HepG2 (cell line): ENCODE measurements around the gene DPP7. TPM values are rescaled to one million over a fixed set of nuclear protein-coding genes. Genes with fewer than 3 reads are reported as not detected.
A peak's percentile ranks its signal among the peaks of the same experiment; 100 is the strongest.

Experiments used
- HCFC1 ChIP-seq: fragments of 150-350 bp; IDR thresholded peaks from 2 replicates; pipeline ENCODE4 v1.6.1; 2014; ENCODE audit warnings: low read depth, low read length
- HES4 ChIP-seq: sonication (generic); formaldehyde crosslinking; IDR thresholded peaks from 2 replicates; pipeline ENCODE4 v1.9.0; 2021; ENCODE audit warnings: mild to moderate bottlenecking, missing genetic modification reagents, borderline replicate concordance
- HNRNPUL1 ChIP-seq: fragments of 200-400 bp; formaldehyde crosslinking; IDR thresholded peaks from 2 replicates; pipeline ENCODE4 v1.6.1; 2017; ENCODE audit warnings: low read depth, mild to moderate bottlenecking, low read length, moderate library complexity
- ISL2 ChIP-seq: sonication (generic); formaldehyde crosslinking; IDR thresholded peaks from 2 replicates; pipeline ENCODE4 v1.5.0; 2020; ENCODE audit warnings: missing genetic modification reagents
- KLF15 ChIP-seq: sonication (generic); formaldehyde crosslinking; IDR thresholded peaks from 2 replicates; pipeline ENCODE4 v1.8.1; 2023; ENCODE audit warnings: borderline replicate concordance, mild to moderate bottlenecking, inconsistent platforms, missing genetic modification reagents, mixed read lengths
- LCORL ChIP-seq, 2 experiments: fragments of 450-650 bp in 1 of 2; sonication (generic) in 1 of 2; formaldehyde crosslinking in 1 of 2; IDR thresholded peaks; 2 replicates each; pipeline versions ENCODE4 v1.5.0 to v1.6.1; 2017 to 2020; ENCODE audit warnings: antibody characterized with exemption in 1 of 2, missing genetic modification reagents in 1 of 2
- MBNL3 ChIP-seq: fragments of 250-450 bp; sonication (Bioruptor Pico); conservative IDR thresholded peaks from 2 replicates; pipeline ENCODE4 v1.8.0; 2022; ENCODE audit warnings: mild to moderate bottlenecking, inconsistent platforms
- NCOA2 ChIP-seq: sonication (generic); formaldehyde crosslinking; IDR thresholded peaks from 2 replicates; pipeline ENCODE4 v1.8.0; 2022; ENCODE audit warnings: inconsistent platforms
- RBM22 ChIP-seq: fragments of 200-400 bp; formaldehyde crosslinking; optimal IDR thresholded peaks from 2 replicates; pipeline ENCODE3; 2017; ENCODE audit warnings: mild to moderate bottlenecking, low read length, moderate library complexity
- RFX3 ChIP-seq: IDR thresholded peaks from 2 replicates; pipeline ENCODE4 v1.6.1; 2016; ENCODE audit warnings: missing biosample characterization, missing genetic modification reagents
- TBP ChIP-seq: sonication (generic); formaldehyde crosslinking; IDR thresholded peaks from 2 replicates; pipeline ENCODE4 v1.5.0; 2020; ENCODE audit warnings: missing genetic modification reagents
- U2AF1 ChIP-seq: fragments of 200-400 bp; formaldehyde crosslinking; optimal IDR thresholded peaks from 2 replicates; pipeline ENCODE3; 2017; ENCODE audit warnings: mild to moderate bottlenecking, low read depth, low read length
- ZBTB20 ChIP-seq: sonication (generic); formaldehyde crosslinking; IDR thresholded peaks from 2 replicates; pipeline ENCODE4 v1.8.1; 2023; ENCODE audit warnings: missing genetic modification reagents, low read depth, mild to moderate bottlenecking, borderline replicate concordance
- ZNF121 ChIP-seq: sonication (generic); formaldehyde crosslinking; IDR thresholded peaks from 2 replicates; pipeline ENCODE4 v1.5.0; 2020; ENCODE audit warnings: mild to moderate bottlenecking, missing genetic modification reagents
- ZNF264 ChIP-seq: sonication (generic); formaldehyde crosslinking; IDR thresholded peaks from 2 replicates; pipeline ENCODE4 v1.4.0; 2020; ENCODE audit warnings: missing genetic modification reagents
- ZNF292 ChIP-seq: sonication (generic); formaldehyde crosslinking; IDR thresholded peaks from 2 replicates; pipeline ENCODE4 v1.8.1; 2022; ENCODE audit warnings: mild to moderate bottlenecking, low read depth, missing genetic modification reagents, borderline replicate concordance
- ZNF331 ChIP-seq: sonication (generic); formaldehyde crosslinking; IDR thresholded peaks from 2 replicates; pipeline ENCODE4 v1.4.0; 2020; ENCODE audit warnings: missing genetic modification reagents
- ZNF484 ChIP-seq: sonication (generic); formaldehyde crosslinking; IDR thresholded peaks from 2 replicates; pipeline ENCODE4 v1.5.1; 2020; ENCODE audit warnings: mild to moderate bottlenecking, low read depth, missing genetic modification reagents, borderline replicate concordance
- polyA plus RNA-seq, 8 experiments: library from polyadenylated mRNA; depleted of rRNA in 3 of 8; stranded (reverse) in 7 of 8; unstranded in 1 of 8; fragments of >200 nt; fragmentation: Illumina TruSeq in 4 of 8; extraction: Trizol in 4 of 8; gene quantifications; 2 replicates each; pipeline versions ENCODE4 v1.2.1 to v1.2.3, GENCODE V29; 2011 to 2016; ENCODE audit warnings: low read depth in 4 of 8, missing spikeins in 1 of 8, mixed read lengths in 1 of 8; ENCODE audit not compliant: insufficient read depth in 1 of 8
- total RNA-seq, 5 experiments: library from RNA; depleted of rRNA; stranded (reverse); fragments of >200 nt; fragmentation: Illumina TruSeq; extraction: Trizol; gene quantifications; 2 replicates each; pipeline ENCODE4 v1.2.3, GENCODE V29; 2016; ENCODE audit warnings: low read depth in 1 of 5
- TF ChIP-seq, protein P1 (sequence below): sonication (generic); formaldehyde crosslinking; IDR thresholded peaks from 2 replicates; pipeline ENCODE4 v1.4.0; 2020; ENCODE audit warnings: mild to moderate bottlenecking, missing genetic modification reagents
- TF ChIP-seq, protein P2 (sequence below): sonication (generic); formaldehyde crosslinking; IDR thresholded peaks from 2 replicates; pipeline ENCODE4 v1.4.0; 2020; ENCODE audit warnings: missing genetic modification reagents
- TF ChIP-seq, protein P3 (sequence below): sonication (generic); formaldehyde crosslinking; IDR thresholded peaks from 2 replicates; pipeline ENCODE4 v1.8.1; 2023; ENCODE audit warnings: mild to moderate bottlenecking, missing genetic modification reagents, borderline replicate concordance
- TF ChIP-seq, protein P4 (sequence below): sonication (generic); formaldehyde crosslinking; IDR thresholded peaks from 2 replicates; pipeline ENCODE4 v1.8.0; 2022; ENCODE audit warnings: mild to moderate bottlenecking, missing genetic modification reagents, moderate library complexity
- TF ChIP-seq, protein P5 (sequence below): IDR thresholded peaks from 2 replicates; pipeline ENCODE4 v1.6.1; 2016; ENCODE audit warnings: mild to moderate bottlenecking

Gene DPP7
- total and polyA plus RNA-seq, 2 of the 13 experiments (the other 11 are each of a cell fraction or from before 2014, with no cell fraction given), result 1.2 to 4.5 TPM

DNA sequence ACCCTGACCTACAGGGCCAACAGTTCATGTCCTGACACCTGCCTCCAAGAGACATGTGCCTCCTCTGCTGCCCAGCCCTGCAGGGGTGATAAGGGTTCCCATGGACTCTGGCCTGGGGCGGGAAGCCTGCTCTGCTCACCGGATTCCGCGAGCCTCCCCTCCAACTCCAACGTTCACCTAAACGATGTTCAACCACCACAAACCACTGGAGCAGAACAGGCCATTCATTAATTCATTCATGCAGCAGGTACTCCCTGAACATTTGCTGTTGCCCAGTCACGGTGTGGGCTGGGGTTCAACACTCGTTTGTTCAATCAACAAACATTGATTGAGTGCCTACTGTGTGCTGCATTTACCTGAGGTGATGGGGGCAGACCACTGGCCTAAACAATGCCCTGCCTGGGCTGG lies 40.5 kb downstream of the DPP7 start (continued):
- TF ChIP-seq KLF15 (CRISPR knock-in tag), result no peak
- TF ChIP-seq RFX3 (CRISPR knock-in tag), result no peak
- peak; percentile 43; the same call in 1 of the 2 replicates for TF ChIP-seq ZNF264 (CRISPR knock-in tag)
- TF ChIP-seq U2AF1, result no peak
- no peak for TF ChIP-seq RBM22
- no peak for TF ChIP-seq TBP (CRISPR knock-in tag)
- TF ChIP-seq, protein P1, sequence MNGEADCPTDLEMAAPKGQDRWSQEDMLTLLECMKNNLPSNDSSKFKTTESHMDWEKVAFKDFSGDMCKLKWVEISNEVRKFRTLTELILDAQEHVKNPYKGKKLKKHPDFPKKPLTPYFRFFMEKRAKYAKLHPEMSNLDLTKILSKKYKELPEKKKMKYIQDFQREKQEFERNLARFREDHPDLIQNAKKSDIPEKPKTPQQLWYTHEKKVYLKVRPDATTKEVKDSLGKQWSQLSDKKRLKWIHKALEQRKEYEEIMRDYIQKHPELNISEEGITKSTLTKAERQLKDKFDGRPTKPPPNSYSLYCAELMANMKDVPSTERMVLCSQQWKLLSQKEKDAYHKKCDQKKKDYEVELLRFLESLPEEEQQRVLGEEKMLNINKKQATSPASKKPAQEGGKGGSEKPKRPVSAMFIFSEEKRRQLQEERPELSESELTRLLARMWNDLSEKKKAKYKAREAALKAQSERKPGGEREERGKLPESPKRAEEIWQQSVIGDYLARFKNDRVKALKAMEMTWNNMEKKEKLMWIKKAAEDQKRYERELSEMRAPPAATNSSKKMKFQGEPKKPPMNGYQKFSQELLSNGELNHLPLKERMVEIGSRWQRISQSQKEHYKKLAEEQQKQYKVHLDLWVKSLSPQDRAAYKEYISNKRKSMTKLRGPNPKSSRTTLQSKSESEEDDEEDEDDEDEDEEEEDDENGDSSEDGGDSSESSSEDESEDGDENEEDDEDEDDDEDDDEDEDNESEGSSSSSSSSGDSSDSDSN (CRISPR knock-in tag), result peak; percentile 48; the same call in 1 of the 2 replicates
- TF ChIP-seq ZNF121, result no peak
- TF ChIP-seq, protein P2, sequence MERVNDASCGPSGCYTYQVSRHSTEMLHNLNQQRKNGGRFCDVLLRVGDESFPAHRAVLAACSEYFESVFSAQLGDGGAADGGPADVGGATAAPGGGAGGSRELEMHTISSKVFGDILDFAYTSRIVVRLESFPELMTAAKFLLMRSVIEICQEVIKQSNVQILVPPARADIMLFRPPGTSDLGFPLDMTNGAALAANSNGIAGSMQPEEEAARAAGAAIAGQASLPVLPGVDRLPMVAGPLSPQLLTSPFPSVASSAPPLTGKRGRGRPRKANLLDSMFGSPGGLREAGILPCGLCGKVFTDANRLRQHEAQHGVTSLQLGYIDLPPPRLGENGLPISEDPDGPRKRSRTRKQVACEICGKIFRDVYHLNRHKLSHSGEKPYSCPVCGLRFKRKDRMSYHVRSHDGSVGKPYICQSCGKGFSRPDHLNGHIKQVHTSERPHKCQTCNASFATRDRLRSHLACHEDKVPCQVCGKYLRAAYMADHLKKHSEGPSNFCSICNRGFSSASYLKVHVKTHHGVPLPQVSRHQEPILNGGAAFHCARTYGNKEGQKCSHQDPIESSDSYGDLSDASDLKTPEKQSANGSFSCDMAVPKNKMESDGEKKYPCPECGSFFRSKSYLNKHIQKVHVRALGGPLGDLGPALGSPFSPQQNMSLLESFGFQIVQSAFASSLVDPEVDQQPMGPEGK (CRISPR knock-in tag), result peak; percentile 41; the same call in 1 of the 2 replicates
- TF ChIP-seq, protein P3, sequence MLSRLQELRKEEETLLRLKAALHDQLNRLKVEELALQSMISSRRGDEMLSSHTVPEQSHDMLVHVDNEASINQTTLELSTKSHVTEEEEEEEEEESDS (CRISPR knock-in tag), result no peak
- no peak for TF ChIP-seq MBNL3 (CRISPR knock-in tag)
- TF ChIP-seq ZBTB20, result no peak
- TF ChIP-seq NCOA2, result 0 out of 2 replicates have a peak, but pooled peaks have one; percentile 9
- no peak for TF ChIP-seq HCFC1
- TF ChIP-seq ISL2 (CRISPR knock-in tag), result no peak
- no peak for TF ChIP-seq ZNF331 (CRISPR knock-in tag)
- TF ChIP-seq, protein P4, sequence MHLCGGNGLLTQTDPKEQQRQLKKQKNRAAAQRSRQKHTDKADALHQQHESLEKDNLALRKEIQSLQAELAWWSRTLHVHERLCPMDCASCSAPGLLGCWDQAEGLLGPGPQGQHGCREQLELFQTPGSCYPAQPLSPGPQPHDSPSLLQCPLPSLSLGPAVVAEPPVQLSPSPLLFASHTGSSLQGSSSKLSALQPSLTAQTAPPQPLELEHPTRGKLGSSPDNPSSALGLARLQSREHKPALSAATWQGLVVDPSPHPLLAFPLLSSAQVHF (CRISPR knock-in tag), result no peak
- no peak for TF ChIP-seq HES4
- TF ChIP-seq ZNF484 (CRISPR knock-in tag), result no peak
- no peak for TF ChIP-seq LCORL (IDR thresholded peaks at IDR 0.05)
- peak; percentile 54; the same call in 1 of the 2 replicates for TF ChIP-seq LCORL (CRISPR knock-in tag; IDR thresholded peaks at IDR 0.05)
- TF ChIP-seq ZNF292, result 0 out of 2 replicates have a peak, but pooled peaks have one; percentile 21
- no peak for TF ChIP-seq HNRNPUL1
- TF ChIP-seq, protein P5, sequence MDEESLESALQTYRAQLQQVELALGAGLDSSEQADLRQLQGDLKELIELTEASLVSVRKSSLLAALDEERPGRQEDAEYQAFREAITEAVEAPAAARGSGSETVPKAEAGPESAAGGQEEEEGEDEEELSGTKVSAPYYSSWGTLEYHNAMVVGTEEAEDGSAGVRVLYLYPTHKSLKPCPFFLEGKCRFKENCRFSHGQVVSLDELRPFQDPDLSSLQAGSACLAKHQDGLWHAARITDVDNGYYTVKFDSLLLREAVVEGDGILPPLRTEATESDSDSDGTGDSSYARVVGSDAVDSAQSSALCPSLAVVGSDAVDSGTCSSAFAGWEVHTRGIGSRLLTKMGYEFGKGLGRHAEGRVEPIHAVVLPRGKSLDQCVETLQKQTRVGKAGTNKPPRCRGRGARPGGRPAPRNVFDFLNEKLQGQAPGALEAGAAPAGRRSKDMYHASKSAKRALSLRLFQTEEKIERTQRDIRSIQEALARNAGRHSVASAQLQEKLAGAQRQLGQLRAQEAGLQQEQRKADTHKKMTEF (CRISPR knock-in tag), result no peak
